ENCODE data around the gene INTS1. TPM values are rescaled to one million over a fixed set of nuclear protein-coding genes. Genes with fewer than 3 reads are reported as not detected.
"Not testable (repeated sequence)": the region's sequence is repeated elsewhere in the genome, so short reads cannot be mapped to it uniquely, and the experiment has no call there.

The INTS1 gene
- total RNA-seq, 1 donor from 2014 or later = 15.8 TPM

DNA sequence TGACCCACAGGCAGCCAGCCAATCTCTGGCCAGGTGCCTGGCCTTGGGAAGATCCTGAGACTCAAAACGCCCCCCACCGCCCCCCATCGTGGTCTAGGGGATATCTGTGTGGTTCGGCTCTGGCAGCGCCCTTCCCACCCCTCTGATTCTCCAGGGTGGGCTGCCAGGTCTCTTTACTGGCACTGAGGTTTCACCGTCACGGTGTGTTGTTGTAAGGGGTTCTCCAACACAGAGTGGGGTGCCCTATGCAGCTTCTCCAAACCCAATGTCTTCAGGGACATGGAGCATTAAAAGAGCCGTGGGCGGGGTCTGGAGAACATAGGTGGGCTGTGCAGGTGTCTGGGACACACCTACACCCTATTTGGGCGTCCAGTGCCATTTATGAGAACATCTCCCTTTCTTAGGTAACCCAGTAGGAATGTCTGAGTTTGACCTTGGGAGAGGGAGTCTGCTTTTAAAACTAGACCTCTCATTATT, 27.8 kb upstream of the INTS1 start:
- DNase-seq = no peak

DNA sequence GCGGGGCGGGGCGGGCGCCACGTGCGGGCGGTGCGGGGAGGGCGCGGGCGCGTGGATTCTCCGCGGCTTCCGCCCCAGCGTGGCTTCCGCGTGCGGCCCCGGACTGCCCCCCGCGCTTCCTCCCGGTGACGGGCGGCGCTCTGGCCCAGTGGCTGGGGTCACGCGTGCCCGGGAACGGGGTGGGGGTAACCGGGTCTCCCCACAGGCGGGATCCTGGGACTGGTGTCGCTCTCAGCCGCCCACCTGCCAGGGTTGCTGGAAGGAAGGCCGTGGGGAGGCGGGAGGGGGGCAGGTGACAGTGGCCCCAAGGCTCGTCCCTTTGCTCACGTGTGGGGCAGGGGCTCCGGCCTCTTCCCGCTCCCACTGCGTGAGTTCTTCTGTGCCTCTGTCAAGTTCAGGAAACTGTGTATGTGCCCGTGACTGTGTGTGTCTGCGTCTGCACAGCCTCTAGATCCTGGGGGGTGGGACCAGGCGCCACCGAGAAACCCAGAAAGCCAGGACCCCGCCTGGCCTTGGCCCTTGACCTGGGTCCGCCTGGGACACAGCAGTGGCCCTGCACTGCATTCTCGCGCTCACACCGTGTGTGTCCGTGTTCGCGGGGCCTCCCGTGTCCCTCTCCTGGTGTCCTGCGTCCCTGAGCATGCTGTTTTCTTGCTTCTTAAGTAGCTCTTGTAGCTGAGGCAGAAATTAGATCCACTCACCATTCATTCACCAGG, 27.2 kb upstream of the INTS1 start:
- DNase-seq = no peak

DNA sequence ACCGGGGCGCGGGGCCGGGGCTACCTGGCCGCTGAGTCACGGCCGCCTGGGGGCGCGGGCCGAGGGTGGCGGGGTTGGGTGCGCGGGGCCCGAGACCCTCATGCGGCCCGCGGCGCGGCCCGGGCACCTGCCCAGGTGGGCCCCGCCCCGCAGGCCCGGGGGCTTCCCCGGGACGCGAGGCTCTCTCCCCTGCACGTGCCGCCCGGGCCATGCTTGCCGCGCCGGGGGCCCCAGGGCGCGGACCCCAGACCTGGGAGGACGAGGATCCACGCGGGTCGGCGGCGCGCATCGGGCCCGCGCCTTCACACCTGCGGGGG, 26.7 kb upstream of the INTS1 start:
- DNase-seq = no peak

DNA sequence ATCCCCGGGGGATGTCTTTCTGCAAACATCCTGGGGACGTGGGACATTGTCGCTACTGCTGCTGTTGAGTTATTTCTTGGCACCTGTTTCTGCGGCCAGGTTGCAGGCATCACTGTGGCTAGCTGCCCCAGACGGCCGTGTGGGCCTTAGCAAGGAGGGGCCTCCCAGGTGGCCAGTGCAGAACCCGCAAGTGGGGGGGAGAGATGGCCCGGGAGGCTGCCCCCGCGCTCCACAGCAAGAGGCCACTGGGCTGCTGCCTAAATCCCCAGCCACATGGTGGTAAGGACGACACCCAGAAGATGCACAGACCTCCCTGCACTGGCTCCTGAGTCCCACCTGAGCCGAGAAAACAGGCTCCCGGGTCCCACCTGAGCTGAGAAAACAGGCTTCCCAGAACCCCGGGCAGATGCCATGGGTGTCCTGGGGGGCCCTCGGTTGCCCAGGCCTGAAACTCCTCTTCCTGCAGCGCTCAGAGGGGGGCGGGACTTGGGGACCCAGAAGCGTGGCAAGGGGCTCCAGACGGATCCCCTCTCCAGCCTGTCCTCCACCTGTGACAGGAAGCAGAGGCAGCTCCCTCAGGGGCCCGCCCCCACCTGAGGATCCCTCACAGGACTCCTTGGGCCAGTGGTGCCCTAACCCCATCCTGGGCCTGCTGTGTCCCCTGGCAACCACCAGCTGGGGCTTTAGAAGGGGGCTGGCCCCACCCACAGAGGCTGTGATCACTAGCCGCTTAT, 25.4 kb upstream of the INTS1 start:
- DNase-seq = no peak

DNA sequence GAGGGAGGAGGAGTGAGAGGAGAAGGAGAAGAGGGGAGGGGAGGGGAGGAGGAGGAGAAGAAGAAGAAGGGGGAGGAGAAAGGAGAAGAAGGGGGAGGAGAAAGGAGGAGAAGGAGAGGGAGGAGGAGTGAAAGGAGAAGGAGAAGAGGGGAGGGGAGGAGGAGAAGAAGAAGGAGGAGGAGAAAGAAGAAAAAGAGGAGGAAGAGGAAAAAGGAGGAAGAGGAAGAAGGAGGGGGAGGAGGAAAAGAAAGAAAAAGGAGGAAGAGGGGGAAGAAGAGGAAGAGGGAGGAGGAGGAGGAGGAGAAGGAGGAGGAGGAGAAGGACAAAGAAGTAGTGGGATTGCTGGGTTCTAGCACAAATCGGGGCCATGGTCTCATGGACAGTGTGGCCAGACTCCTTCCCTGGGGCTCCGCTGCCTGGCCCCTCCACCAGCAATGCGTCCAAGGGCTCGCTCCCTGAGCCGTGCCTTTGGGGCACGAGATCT, 22.1 kb upstream of the INTS1 start:
- DNase-seq = no peak

DNA sequence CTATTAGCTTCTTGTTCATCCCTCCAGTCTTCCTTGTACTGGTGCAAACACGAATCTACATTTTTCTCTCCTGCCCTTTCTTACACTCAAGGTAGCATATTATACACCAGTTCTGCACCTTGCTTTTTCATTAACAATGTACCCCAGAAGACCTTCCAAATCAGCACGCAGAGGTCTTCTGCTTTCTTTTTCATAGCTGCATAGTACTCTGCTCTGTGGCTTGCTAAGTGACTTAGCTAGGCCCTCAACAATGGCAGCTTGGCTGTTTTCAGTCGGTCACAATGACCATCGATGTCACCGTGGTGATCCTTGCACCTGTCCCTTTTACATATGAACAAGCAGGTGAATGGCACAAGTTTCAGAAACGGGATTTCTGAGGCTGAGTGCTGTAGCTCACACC, 21.2 kb upstream of the INTS1 start:
- no peak for DNase-seq

DNA sequence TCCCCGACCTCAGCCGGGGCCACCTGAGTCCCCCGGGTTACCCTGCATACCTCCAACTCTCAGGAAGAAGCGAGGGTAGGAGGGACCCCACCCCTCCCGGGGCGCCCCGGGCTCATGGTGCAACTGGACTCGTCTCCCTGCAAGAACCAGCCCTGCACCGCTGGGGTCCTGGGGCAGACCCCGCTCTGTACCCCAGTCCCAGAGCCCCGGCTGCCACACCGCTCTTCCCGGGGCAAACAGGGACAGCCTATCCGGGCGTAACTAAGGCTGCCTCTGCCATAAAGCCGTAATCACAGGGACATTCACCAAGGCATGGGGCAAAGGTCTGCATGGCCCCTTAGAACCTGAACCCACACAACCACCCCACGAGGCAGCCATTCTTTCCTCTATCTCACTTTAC, 19.7 kb upstream of the INTS1 start:
- no peak for DNase-seq

DNA sequence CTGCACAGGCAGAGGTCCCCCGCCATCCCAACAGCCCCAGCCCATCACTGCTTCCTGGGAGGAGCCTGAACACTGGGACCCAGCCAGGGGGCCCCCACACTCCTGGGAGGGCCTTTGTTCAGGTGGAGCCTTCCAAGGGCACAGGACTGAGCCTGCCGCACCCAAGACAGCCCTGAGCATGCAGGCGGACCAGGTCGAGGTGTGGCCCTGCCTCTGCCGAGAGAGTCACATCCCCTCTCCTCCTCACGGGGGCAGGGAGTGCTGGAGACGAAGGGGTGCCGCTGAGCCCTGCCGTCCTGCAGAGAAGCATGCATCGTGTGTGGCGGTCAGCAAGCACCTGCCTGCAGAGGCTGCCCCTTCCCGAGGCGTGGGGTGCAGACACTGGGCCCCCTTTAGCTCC, 19.0 kb upstream of the INTS1 start:
- DNase-seq = no peak

DNA sequence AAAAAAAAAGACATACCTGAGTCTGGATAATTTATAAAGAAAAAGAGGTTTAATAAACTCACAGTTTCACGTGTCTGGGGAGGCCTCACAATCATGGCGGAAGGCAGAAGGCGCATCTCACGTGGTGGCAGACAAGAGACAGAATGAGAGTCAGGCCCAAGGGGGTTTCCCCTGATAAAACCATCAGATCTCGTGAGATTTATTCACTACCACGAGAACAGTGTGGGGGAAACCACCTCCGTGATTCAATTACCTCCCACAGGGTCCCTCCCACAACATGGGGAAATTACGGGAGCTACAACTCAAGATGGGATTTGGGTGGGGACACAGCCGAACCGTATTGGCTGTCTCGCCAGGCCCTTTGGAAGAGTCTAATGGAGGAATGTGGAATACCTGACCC, 17.3 kb upstream of the INTS1 start:
- no peak for DNase-seq

DNA sequence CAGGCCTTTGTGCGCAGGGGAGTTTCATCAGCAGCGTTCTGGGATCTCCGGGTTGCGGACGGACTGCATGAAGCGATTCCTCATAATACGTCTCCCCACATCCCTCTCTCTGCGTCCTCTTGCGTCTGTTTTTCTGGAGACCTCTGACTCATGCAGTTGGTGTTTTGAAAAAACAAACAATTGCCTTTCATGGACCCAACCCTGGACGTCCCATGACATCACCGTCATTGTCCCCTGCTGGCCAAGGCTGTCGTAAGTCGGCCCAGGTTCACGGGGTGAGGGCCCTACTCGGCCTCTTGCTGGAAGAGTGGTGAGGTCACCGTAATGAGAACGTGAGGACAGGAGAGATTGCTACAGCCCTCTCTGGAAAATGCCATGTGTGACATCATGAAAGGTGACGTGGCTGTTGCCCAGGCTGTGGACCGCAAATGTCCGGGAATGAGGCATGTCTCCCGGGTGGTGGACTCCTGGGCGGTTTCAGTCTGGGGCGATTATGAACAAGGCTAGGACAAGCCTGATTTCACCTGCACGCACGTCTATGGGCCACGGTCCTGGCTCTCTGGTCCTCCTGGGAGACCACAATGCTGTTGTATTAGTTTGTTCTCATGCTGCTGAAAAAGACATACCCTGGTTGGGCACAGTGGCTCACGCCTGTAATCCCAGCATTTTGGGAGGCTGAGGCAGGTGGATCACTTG, 16.5 kb upstream of the INTS1 start:
- no peak for DNase-seq

DNA sequence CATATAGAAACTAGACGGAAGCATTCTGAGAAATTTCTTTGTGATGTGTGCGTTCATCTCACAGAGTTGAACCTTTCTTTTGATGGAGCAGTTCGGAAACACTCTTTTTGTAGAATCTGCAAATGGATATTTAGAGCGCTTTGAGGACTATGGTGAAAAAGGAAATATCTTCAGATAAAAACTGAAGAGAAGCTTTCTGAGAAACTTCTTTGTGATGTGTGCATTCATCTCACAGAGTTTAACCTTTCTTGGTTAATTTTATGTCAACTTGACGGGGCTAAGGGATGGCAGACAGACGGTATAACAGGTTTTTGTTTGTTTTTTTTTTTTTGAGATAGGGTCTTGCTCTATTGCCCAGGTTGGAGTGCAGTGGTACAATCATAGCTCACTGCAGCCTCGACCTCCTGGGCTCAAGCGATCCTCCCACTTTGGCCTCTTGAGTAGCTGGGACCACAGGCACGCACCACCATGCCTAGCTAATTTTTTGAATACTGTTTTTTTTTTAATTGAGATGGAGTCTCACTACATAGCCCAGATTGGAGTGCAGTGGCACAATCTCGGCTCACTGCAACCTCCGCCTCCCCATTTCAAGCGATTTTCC, 15.2 kb upstream of the INTS1 start:
- DNase-seq = not testable (repeated sequence)

DNA sequence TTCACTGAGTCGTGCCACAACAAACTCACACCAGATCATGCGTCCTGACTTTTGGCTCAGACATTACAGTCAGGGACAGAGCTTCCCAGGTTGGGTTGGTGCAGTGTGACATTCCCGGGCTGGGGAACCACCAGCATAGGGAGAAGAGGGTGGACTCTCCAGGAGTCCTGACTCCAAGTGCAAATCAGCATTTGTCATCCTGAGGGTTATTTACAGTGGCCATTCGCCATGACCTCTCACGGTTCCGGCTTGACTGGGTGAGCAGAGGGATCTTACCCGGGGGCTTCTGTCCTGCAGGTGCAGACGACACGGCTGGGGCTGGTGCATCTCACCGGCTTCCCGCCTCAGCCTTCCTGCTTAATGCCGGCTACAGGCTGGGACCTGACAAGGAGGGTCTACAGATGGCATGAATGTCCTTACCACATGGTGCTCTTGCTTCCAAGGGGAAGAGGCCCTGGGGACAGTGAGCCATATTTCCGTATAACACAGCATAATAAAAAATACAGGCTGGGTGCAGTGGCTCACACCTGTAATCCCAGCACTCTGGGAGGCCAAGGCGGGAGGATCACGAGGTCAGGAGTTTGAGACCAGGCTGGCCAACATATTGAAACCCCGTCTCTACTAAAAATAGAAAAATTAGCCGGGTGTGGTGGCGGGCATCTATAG, 12.5 kb upstream of the INTS1 start:
- no peak for DNase-seq

DNA sequence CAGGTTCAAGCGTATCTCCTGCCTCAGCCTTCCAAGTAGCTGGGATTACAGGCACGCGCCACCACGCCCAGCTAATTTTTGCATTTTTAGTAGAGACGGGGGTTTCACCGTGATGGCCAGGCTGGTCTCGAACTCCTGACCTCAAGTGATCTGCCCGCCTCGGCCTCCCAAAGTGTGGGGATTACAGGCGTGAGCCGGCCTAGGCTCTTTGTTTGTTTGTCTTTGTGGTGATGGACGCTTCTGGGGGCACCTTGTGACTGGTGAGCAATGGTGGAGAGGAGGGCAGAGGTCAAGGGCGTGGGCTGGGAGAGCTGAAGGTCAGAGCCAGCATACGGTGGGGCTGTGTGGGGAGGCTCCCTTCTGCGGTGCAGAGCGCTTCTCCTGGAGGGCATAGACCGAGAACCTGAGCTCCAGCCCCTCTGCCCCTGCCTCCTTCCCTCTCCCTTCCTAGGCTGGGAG, 11.3 kb upstream of the INTS1 start:
- DNase-seq = not testable (repeated sequence)

DNA sequence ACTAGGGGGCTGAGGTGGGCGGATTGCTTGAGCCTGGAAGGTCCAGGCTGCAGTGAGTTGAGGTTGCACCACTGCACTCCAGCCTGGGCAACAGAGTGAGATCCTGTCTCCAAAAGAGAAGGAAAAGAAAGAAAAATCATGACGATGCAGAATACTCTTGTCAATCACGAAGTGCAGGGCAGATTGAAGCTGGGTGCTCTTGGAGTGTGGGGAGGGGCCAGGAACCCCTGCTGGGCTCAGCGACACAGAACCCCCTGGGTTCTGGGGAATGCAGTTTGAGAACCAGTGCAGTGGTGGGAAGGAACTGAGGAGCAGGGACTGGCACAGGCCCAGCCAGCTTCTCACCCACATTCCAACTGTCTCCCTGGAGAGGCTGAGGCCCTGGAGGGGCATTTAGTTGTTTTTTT, 10.8 kb upstream of the INTS1 start:
- no peak for DNase-seq

DNA sequence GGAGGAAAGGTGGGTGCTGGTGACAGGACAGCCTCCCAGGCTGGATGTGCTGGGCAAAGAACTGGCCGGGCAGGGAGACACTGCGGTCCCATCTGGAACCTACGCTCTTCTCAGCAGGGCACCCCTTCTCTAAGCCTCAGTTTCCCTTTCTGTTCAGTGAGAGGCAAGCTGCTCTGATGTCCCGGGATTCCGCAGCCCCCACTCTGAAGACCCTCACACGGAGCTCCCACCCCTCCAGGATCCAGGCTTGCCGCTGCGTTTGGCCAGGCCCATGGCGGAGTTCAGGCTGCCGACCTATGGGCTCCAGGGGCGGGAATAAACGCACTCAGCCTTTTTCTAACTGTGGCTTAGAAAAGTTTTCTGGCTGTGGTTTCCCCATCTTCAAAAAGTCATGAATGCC, 10.2 kb upstream of the INTS1 start:
- no peak for DNase-seq

DNA sequence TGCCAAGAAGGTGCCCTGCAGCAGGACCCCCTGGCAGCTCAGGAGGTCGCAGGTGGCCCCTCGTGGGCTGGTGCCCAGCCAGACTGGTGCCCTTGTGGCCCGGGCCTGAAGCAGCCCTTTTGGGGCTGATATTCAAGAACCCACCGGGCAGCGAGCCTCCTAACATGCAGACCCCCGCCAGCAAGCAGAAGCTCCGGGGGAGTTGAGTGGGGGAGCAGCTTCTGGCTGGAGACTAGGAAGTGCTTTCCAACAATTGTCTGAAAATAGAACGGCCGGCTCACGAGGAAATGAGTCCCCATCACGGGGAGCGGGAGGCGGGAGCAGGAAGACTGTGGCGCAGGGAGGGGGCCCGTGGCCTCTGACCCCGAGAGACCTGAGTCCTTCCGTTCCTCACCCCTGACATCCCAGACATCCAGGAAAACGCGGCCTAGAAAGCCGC, 9.5 kb upstream of the INTS1 start:
- DNase-seq = peak; percentile 61

DNA sequence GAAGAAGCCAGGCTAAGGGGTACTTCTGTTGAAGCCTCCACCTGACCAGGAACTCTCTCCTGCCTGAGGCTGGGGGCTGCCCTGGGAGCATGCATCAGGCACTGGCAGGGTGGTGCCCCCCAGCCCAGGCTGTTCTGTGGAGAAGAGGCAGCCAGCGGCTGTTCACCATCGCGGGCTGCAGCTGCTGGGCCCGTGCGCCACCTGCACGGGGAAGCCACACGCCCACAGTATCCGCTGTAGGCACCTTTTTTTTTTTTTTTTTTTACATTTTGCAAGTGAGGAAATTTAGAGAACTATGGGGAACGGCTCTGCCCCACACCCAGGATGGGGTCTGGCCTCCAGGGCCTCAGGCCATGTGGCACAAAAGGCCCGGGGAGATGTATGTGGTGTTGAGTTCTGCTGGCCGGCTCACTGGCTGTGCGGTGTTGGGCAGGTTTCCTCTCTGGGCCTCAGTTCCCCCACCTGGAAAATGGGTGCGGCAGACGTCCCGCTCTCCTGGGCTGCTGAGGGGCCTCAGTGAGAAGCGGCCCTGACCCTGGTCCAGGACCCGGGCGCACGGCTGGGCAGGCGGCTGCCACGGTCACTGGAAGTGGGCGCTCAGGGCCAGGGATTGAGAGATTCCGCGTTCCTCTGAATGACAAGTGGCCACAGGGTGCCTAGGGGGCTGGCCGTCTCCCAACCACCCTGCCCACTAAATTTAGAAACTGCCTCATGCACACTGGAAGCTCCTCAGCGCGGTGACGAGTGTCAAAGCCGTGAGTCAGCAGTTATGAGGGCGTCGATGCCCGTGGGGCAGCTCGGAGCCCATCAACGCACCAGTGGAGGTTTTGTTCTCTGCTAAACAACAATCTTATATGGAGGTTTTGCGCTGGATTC, 8.8 kb upstream of the INTS1 start:
- DNase-seq = peak; percentile 64

DNA sequence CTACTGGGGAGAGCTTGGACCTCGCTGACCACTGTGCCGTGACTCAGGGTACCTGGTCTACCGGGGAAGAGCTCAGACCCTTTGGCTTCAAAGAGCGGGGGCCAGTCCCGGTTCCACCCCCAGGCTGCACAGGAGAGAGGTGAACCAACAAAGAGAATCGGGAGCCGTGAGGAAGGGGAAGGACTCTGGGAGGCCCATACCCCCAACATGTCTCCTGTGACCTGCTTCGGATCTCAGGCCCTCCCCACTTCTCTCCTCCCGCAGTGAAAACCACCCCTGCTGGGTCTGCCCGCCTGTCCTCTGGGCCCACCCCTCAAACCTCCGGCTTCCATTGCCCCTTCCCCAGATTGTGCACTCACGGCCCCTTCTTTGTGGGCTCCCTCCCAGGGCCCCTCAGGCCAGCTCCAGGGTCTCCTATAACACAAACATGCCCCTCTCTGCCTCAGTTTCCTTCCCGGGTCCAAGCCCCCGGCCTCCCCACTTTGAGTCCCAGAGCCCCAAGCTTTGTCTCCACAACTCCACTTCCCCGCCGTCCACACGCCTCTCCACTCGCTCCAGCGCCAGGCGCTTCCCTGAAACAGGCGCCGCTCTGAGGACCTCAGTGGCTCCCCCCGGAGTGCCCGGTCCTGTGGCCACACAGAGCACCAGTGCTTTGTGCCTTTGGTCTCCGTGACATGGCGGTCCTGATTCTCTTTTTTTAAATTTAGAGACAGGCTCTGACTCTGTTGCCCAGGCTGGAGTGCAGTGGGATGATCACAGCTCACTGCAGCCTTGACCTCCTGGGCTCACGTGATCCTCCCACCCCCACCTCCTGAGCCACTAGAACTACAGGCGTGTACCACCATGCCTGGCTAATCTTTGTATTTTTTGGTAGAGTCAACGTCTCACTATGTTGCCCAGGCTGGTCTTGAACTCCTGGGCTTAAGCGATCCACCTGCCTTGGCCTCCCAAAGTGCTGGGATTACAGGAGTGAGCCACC, 7.5 kb upstream of the INTS1 start:
- no peak for DNase-seq

DNA sequence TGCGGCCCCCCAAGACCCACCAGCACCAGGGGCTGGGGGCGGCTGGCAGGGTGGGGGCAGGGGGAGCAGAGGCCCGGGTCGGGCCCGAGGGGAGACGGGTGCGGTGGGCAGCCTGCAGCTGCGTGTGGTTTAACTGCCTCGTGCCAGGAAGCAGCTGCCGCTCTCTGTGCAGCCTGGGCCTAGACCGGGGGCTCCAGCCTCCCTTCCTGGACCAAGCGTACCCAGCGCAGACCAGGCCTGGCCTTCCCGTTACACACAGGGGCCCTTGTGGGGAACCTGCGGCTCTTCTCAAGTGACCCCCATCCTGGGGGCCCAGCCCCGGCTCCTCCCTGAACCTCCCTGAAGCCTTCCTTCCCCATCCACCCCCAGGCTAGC, 6.6 kb upstream of the INTS1 start:
- DNase-seq = no peak

DNA sequence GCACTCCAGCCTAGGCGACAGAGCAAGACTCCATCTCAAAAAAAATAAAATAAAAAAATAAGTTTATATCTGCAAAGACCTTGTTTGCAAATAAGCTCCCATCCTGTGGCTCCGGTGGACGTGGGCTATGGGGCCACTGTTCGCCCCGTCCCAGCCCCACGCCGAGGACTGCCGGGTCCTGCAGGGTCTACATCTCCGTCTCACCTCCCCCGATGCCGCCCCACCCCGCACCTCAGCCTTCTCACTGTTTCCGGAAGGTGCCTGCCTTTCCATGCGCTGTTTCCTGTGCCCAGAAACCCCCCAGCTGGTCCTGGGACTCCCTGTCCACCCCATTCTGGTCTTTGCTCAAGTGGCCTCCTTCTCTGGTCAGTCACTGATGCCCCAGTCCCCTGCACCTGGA, 5.0 kb upstream of the INTS1 start:
- DNase-seq = no peak
